ENCODE measurements around the gene SLC22A6.

- no peak for TF ChIP-seq ZNF281 (CRISPR knock-in tag; IDR thresholded peaks at IDR 0.05; ENCODE audit: borderline replicate concordance)
- no peak for TF ChIP-seq NFE2L2 (IDR thresholded peaks at IDR 0.05; ENCODE audit: low read length)
- TF ChIP-seq ZNF331 (CRISPR knock-in tag; IDR thresholded peaks at IDR 0.05) = no peak
- TF ChIP-seq POLR2AphosphoS5 (IDR thresholded peaks at IDR 0.05; ENCODE audit: low read depth, low read length) = no peak
- no peak for TF ChIP-seq NR3C1 (CRISPR knock-in tag; IDR thresholded peaks at IDR 0.05)
- TF ChIP-seq MLXIP (CRISPR knock-in tag; IDR thresholded peaks at IDR 0.05; ENCODE audit: borderline replicate concordance) = no peak
- TF ChIP-seq SNRNP70 (IDR thresholded peaks at IDR 0.05; ENCODE audit: low read depth, low read length) = no peak
- TF ChIP-seq ZBTB14 (CRISPR knock-in tag; IDR thresholded peaks at IDR 0.05) = no peak
- TF ChIP-seq NR2C2 (CRISPR knock-in tag; IDR thresholded peaks at IDR 0.05; ENCODE audit: borderline replicate concordance) = no peak
These were observed 38.6 kb upstream of the SLC22A6 start for GRCh38 chr11:63023222-63023814.

Data from HepG2 (cell line).